Bronchial epithelial cell (primary cell): ENCODE data around the gene PHF21B. TPM values are rescaled to one million over a fixed set of nuclear protein-coding genes. Genes with fewer than 3 reads are reported as not detected.

Experiments
- DNase-seq: peaks from one replicate; pipeline ENCODE4 v3.0.0-alpha.2; 2010; ENCODE audit warnings: low read depth
- FAIRE-seq: peaks from 2 replicates; lab custom pipeline; 2011; peaks lifted over from hg19 to GRCh38; lab: Jason Lieb, UNC
- H3K27me3 ChIP-seq: 2 replicates; pipeline ENCODE4 v1.5.1; 2011; ENCODE audit warnings: low read length; ENCODE audit not compliant: control insufficient read depth, insufficient read depth
- H3K36me3 ChIP-seq: 2 replicates; pipeline ENCODE4 v1.5.1; 2011; ENCODE audit warnings: low read length; ENCODE audit not compliant: control insufficient read depth, insufficient read depth
- H3K4me3 ChIP-seq: 2 replicates; pipeline ENCODE4 v1.5.1; 2011; ENCODE audit warnings: mild to moderate bottlenecking, low read depth, low read length, control low read depth
- total RNA-seq: library from RNA; depleted of rRNA; stranded (reverse); fragments of >200 nt; gene quantifications from 2 replicates; pipeline ENCODE4 v1.2.1, GENCODE V29; 2014
- TF ChIP-seq, protein P1 (sequence below): IDR thresholded peaks from 2 replicates; pipeline ENCODE4 v1.5.1; 2011; ENCODE audit warnings: mild to moderate bottlenecking, moderate library complexity, low read length, control low read depth, inconsistent platforms; ENCODE audit not compliant: insufficient read depth, severe bottlenecking

Gene PHF21B
- total RNA-seq, 1 donor from 2014 or later: not detected

DNA sequence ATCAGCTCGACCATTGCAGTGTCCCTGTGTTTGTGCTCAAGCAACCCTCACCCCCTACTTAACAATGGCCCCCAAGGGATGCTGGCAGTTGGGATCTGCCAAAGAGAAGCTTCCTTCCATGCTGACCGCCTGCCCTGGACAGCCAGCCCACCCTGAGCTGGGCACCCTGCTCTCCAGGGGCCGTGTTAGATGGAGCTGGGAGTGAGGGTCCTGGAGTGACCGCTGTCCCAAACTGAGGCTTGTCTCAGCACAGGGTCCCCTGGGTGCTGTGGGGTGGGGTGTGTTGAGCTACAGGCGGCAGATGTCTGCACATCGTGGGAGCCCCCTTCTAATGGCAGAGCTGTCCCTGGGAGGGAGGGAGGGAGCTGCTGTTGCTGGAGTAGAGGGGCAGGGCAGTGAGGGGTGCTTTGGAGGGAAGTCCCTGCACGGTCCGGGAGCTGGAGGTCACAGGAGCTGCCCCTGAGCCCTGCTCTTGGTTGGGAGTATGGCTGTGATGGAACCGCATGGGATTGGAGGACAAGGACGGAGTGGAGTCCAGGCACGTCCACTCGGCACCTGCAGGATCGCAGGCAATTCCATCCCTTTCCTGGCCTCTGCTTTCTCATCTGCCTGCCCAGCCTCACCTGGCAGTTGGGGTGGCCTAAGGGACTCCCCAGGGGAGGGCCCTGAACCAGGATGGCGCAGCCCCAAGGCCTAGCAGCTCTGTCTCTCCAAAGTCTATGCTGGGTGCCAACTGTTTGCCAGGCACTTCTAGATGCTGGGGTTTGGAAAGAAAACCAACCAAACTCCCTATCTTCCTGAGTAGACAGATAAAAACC lies 131.1 kb downstream of the PHF21B start:
- Histone ChIP-seq H3K36me3 (no peaks in the 10 kb centered on the region), H3K27me3 (no peaks in the 10 kb centered on the region), H3K4me3 (no peak overlapping the region)
- TF ChIP-seq, protein P1, sequence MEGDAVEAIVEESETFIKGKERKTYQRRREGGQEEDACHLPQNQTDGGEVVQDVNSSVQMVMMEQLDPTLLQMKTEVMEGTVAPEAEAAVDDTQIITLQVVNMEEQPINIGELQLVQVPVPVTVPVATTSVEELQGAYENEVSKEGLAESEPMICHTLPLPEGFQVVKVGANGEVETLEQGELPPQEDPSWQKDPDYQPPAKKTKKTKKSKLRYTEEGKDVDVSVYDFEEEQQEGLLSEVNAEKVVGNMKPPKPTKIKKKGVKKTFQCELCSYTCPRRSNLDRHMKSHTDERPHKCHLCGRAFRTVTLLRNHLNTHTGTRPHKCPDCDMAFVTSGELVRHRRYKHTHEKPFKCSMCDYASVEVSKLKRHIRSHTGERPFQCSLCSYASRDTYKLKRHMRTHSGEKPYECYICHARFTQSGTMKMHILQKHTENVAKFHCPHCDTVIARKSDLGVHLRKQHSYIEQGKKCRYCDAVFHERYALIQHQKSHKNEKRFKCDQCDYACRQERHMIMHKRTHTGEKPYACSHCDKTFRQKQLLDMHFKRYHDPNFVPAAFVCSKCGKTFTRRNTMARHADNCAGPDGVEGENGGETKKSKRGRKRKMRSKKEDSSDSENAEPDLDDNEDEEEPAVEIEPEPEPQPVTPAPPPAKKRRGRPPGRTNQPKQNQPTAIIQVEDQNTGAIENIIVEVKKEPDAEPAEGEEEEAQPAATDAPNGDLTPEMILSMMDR: no peak
- no peak for DNase-seq
- no peak for FAIRE-seq

GRCh38 chr22:44876921-44877320 lies 132.9 kb downstream of the PHF21B start:
- TF ChIP-seq, protein P1: no peak
- Histone ChIP-seq H3K4me3 (no peak overlapping the region), H3K36me3 (no peaks in the 10 kb centered on the region), H3K27me3 (no peaks in the 10 kb centered on the region)
- DNase-seq (no peak), FAIRE-seq (no peak)

DNA sequence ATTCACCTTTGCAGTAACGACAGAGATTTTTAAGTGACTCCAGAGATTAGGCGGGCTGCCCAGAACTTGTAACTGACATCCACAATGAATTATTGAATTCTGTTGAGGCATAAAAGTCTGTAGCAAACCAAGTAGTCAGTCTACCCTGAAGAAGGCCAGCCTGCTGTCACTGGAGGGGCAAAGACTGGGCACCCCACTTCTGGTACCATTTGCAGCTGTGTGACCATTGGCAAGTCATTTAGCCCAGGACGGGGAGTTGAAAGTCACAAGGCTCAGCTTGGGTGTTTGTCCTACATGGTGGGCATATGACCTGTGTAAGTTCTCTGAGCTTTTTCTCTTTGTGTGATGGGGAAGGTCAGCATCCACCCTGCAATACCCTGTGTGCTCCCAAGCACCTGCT lies 138.0 kb downstream of the PHF21B start:
- Histone ChIP-seq H3K4me3 (no peak overlapping the region), H3K36me3 (no peaks in the 10 kb centered on the region), H3K27me3 (no peaks in the 10 kb centered on the region)
- FAIRE-seq: no peak
- DNase-seq: no peak
- TF ChIP-seq, protein P1: no peak

DNA sequence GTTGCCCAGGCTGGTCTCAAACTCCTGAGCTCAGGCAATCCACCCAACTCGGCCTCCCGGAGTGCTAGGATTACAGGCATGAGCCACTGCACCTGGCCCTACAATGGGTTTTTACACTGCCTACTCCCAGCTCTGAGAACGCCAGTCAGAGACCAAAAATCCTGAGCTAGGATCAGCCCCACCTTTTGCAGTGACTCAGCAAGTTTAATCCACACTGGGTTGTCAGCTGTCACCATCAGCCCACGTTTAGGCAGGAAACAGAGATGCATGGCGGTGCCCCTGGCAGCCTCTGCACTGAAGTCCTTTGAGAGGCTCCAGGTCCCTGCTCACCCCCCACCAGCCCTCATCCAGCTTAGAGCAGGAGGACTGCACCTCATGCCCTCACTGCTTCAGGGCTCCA lies 139.8 kb downstream of the PHF21B start:
- Histone ChIP-seq H3K36me3 (no peaks in the 10 kb centered on the region), H3K4me3 (no peak overlapping the region), H3K27me3 (no peaks in the 10 kb centered on the region)
- DNase-seq (peak; percentile 75), FAIRE-seq (peak; percentile 62)
- TF ChIP-seq, protein P1: no peak

GRCh38 chr22:44869196-44869595 lies 140.6 kb downstream of the PHF21B start:
- TF ChIP-seq, protein P1: no peak
- H3K36me3 ChIP-seq: no peaks in the 10 kb centered on the region
- DNase-seq (no peak), FAIRE-seq (no peak)
- H3K4me3 ChIP-seq: no peak overlapping the region
- H3K27me3 ChIP-seq: no peaks in the 10 kb centered on the region
